ENCODE measurements around the gene FBXO3. TPM values are rescaled to one million over a fixed set of nuclear protein-coding genes. Genes with fewer than 3 reads are reported as not detected.

Gene FBXO3, protein sequence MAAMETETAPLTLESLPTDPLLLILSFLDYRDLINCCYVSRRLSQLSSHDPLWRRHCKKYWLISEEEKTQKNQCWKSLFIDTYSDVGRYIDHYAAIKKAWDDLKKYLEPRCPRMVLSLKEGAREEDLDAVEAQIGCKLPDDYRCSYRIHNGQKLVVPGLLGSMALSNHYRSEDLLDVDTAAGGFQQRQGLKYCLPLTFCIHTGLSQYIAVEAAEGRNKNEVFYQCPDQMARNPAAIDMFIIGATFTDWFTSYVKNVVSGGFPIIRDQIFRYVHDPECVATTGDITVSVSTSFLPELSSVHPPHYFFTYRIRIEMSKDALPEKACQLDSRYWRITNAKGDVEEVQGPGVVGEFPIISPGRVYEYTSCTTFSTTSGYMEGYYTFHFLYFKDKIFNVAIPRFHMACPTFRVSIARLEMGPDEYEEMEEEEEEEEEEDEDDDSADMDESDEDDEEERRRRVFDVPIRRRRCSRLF
- total RNA-seq = 26.4 and 33.4 TPM in 2 replicates

DNA sequence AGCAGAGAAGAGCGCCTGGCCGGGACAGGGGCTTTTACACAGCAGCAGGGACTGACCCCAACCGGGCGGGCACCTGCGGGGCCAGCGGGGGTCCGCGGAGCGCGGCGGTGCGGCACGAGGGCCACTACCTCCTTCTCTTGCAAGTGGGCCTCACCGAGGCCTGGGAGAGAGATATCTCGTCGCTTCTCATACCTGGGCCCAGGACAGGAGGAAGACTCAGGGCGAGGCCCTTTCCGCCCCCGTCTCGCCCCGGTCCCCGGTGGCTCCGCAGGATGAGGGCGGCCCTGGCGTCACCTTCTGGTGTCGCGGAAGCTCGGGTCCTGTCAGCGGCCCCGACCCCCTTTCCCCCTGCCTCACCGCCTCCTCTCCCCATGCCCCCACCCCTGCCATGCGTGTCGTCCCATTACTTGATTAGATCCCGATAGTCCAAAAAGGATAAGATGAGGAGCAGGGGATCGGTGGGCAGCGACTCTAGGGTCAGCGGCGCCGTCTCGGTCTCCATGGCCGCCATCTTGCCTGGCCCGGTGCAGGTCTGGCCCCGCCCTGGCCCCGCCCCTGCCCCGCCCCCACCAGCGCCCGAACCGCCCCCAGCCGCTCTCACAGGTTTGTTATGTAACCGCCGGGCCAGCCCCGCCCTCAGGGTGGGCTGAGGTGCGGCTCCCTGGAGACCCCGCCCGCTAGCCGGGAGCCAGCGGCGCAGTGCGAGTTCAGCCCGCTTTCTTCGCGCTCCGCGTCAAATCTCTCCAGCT, at the start of gene FBXO3:
FBXO3 (minus strand) TSS at position 534 of the 749 bp plus-strand sequence; CDS start at position 511, 23 bp downstream.

DNA sequence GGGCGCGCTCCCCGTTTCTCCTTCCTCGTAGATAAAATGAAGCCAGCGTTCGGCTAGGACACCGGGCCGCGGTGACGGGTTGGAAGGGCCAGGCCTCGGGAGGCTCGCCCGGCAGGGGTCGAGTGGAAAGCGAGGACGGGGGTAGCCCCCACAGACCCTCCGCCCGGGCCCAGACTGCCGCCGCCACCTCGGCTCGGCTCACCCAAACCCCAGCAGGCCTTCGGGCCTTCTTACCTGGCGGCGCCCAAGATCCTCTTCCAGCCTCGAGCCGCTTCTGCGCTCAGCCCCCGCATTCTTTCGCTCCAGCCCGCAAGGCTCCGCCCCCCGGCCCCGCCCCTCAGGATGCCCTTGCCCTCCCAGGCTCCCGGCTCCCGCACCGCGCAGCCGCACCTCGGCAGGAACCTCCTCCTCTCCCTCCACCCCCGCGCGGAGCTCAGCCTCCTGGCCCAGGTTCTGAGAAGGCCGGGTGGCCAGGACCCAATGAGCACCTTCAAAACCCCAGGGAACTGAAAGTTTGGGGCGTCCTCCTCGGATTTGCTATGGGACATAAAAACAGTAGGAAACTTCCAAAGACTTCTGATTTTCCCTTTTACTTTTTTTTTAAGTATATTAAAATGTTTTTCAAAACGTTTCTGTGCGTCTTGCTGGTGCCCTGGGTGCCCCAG, 38.0 kb downstream of the FBXO3 start, which contains the start of gene CD59:
CD59 (minus strand) TSS at position 276 of the 665 bp plus-strand sequence. CDS start 13,978 bp downstream, outside the sequence.

DNA sequence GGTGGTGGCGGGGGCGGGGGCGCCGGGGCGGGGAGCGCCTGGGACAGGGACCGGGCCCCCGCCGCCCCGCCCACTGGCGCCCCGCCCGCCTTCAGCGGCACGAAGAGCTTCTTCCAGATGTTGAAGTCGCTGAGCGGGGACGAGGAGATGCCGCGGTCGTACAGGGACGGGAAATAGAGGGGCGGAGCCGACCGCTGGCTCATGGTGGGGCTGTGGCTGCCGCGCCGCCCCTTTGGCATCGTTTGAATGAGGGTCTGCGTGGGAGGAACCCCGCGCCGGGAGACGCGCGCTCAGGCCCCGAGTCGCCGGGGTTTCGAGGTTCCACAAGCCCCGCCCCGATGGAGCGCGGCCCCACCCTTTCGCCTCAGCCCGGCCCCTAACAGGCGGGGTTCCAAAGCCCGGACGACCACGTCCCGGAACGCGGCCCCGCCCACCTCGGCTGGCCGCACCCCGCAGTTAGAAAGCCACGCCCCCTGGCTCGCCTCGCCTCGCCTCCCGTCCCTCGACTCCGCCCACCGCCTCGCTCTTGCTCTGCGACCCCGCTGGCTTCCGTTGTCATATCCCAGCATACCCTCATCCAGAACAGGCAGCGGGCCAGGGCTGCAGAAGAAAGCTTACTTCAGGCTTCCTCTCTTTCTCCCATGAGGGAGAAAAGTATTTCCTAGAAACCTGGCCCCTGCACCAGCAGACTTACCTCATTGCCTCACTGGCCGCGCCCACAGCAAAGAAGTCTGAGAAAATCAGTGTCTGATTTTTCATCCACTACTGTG, 73.6 kb downstream of the FBXO3 start, which contains the start of gene C11orf91:
C11orf91 (minus strand) TSS at position 325 of the 770 bp plus-strand sequence; CDS start at position 239, 86 bp downstream.

Other genes with a start within 250 kb of the FBXO3 start
- not detected in 2 replicates for gene C11orf91, start 73.7 kb downstream of the FBXO3 start, total RNA-seq
- 611 and 822 TPM in 2 replicates for gene CD59, start 38.1 kb downstream of the FBXO3 start, total RNA-seq
- 0.31 and 1.1 TPM in 2 replicates for gene LMO2, start 117.6 kb upstream of the FBXO3 start, total RNA-seq